Endothelial cell of umbilical vein (primary cell): Measurements from ENCODE around the gene TM2D1. TPM values are rescaled to one million over a fixed set of nuclear protein-coding genes. Genes with fewer than 3 reads are reported as not detected.
"Not testable (repeated sequence)": the region's sequence is repeated elsewhere in the genome, so short reads cannot be mapped to it uniquely, and the experiment has no call there.

Experiments used
- BruUV-seq: library from RNA; stranded (reverse); fragments of 400-500 nt; replicated peaks from 2 replicates; lab custom pipeline; 2021; lab: Mats Ljungman, UMichigan
- CTCF ChIA-PET: fragments of 300-600, 350-600 bp; sonication (Branson Sonifier 250); formaldehyde crosslinking; loops from one replicate; lab custom pipeline; 2021; ENCODE audit warnings: antibody characterized with exemption, inconsistent platforms; lab: Charles Lee
- POLR2A ChIA-PET: fragments of 300-600, 350-600 bp; sonication (Branson Sonifier 250); formaldehyde crosslinking; loops from one replicate; lab custom pipeline; 2021; ENCODE audit warnings: antibody characterized with exemption, inconsistent platforms; lab: Charles Lee
- DNase-seq: peaks from one replicate; pipeline ENCODE4 v3.0.0-alpha.2; 2011; ENCODE audit warnings: low read depth, low spot score
- FAIRE-seq: peaks from 2 replicates; lab custom pipeline; 2011; peaks lifted over from hg19 to GRCh38; lab: Jason Lieb, UNC
- H2AFZ ChIP-seq: 2 replicates; pipeline ENCODE4 v1.6.0; 2012; ENCODE audit warnings: low read depth, low read length, control low read depth, inconsistent platforms
- H3K27ac ChIP-seq: 2 replicates; pipeline ENCODE4 v1.5.1; 2011; ENCODE audit warnings: low read depth, mild to moderate bottlenecking, control low read depth, low read length, moderate library complexity; ENCODE audit not compliant: insufficient read depth
- H3K27me3 ChIP-seq, 2 experiments: 2 replicates each; pipeline versions ENCODE4 v1.6.0 to v1.6.1; 2011; ENCODE audit warnings: low read length in 2 of 2, mixed read lengths in 1 of 2; ENCODE audit not compliant: control insufficient read depth in 2 of 2, insufficient read depth in 2 of 2
- H3K36me3 ChIP-seq, 2 experiments: 2 replicates in 1 of 2; 3 replicates in 1 of 2; pipeline ENCODE4 v1.5.1; 2011; ENCODE audit warnings: low read length in 2 of 2, mild to moderate bottlenecking in 1 of 2, moderate library complexity in 1 of 2; ENCODE audit not compliant: control insufficient read depth in 2 of 2, insufficient read depth in 2 of 2; ENCODE audit errors: extremely low read depth in 1 of 2
- H3K4me1 ChIP-seq: 3 replicates; pipeline ENCODE4 v1.5.1; 2011; ENCODE audit warnings: mild to moderate bottlenecking, low read length; ENCODE audit not compliant: control insufficient read depth, insufficient read depth; ENCODE audit errors: extremely low read depth
- H3K4me2 ChIP-seq: 2 replicates; pipeline ENCODE4 v1.6.1; 2011; ENCODE audit warnings: low read length, control low read depth, mixed read lengths; ENCODE audit not compliant: insufficient read depth
- H3K4me3 ChIP-seq, 3 experiments: fragments of 200-600 bp in 1 of 3; sonication (generic), shearing (Covaris generic) in 1 of 3; replicated peaks in 1 of 3; 2 replicates each; pipeline ENCODE4 v1.5.1; 2011 to 2016; ENCODE audit warnings: control low read depth in 3 of 3, low read length in 3 of 3, mild to moderate bottlenecking in 2 of 3, inconsistent platforms in 1 of 3, low read depth in 1 of 3, moderate library complexity in 1 of 3; ENCODE audit not compliant: insufficient read depth in 1 of 3
- H3K79me2 ChIP-seq: 2 replicates; pipeline ENCODE4 v1.6.0; 2012; ENCODE audit warnings: low read length, inconsistent platforms; ENCODE audit not compliant: control insufficient read depth, insufficient read depth
- H3K9ac ChIP-seq: replicated peaks from 2 replicates; pipeline ENCODE3; 2011; ENCODE audit warnings: low read length, control low read depth; ENCODE audit not compliant: insufficient read depth; ENCODE audit errors: extremely low read depth
- H3K9me1 ChIP-seq: replicated peaks from 3 replicates; pipeline ENCODE4 v1.6.0; 2011; ENCODE audit warnings: mild to moderate bottlenecking, low read length; ENCODE audit not compliant: control insufficient read depth, insufficient read depth; ENCODE audit errors: extremely low read depth
- H3K9me3 ChIP-seq: replicated peaks from 2 replicates; pipeline ENCODE4 v1.5.1; 2012; ENCODE audit warnings: low read length, inconsistent platforms; ENCODE audit not compliant: control insufficient read depth, insufficient read depth
- H4K20me1 ChIP-seq: replicated peaks from 2 replicates; pipeline ENCODE3; 2011; ENCODE audit warnings: mild to moderate bottlenecking, low read length; ENCODE audit not compliant: control insufficient read depth, insufficient read depth; ENCODE audit errors: extremely low read depth
- EZH2 ChIP-seq: IDR thresholded peaks from 2 replicates; pipeline ENCODE4 v1.6.1; 2012; ENCODE audit warnings: borderline replicate concordance, low read depth, mild to moderate bottlenecking, moderate library complexity, low read length, inconsistent platforms; ENCODE audit not compliant: severe bottlenecking
- FOS ChIP-seq: IDR thresholded peaks from 2 replicates; pipeline ENCODE4 v1.6.1; 2011; ENCODE audit warnings: mild to moderate bottlenecking, low read length, moderate library complexity, borderline replicate concordance; ENCODE audit not compliant: insufficient read depth
- GATA2 ChIP-seq: IDR thresholded peaks from 2 replicates; pipeline ENCODE4 v1.7.0; 2011; ENCODE audit warnings: low read depth, mild to moderate bottlenecking, moderate library complexity, mixed read lengths, low read length; ENCODE audit not compliant: insufficient read length, insufficient read depth
- JUN ChIP-seq: IDR thresholded peaks from 2 replicates; pipeline ENCODE4 v1.6.1; 2011; ENCODE audit warnings: borderline replicate concordance, low read depth; ENCODE audit not compliant: insufficient read length, insufficient read depth
- MYC ChIP-seq: IDR thresholded peaks from one replicate; pipeline ENCODE4 v1.6.1; 2011; ENCODE audit warnings: mild to moderate bottlenecking, low read depth, low read length
- POLR2A ChIP-seq: IDR thresholded peaks from 2 replicates; pipeline ENCODE4 v1.6.1; 2012; ENCODE audit warnings: low read depth, mild to moderate bottlenecking, control low read depth, low read length
- POLR2AphosphoS5 ChIP-seq: IDR thresholded peaks from 2 replicates; pipeline ENCODE4 v1.6.1; 2012; ENCODE audit warnings: low read depth, mild to moderate bottlenecking, control low read depth, low read length, moderate library complexity; ENCODE audit not compliant: insufficient read depth
- dilution Hi-C: fragments of 300-500 bp; cut with MboI; formaldehyde crosslinking; loops from one replicate; pipeline ENCODE4 v1.15.0; 2019; ENCODE audit warnings: low sequenced_read_pairs; ENCODE audit not compliant: extremely low pct_ligation_motif_present
- intact Hi-C: fragments of 100-400 bp; cut with micrococcal nuclease; formaldehyde crosslinking; loops from one replicate; pipeline ENCODE4 v1.10.0; 2022
- polyA plus RNA-seq, 4 experiments: library from polyadenylated mRNA; depleted of rRNA in 3 of 4; stranded (reverse) in 3 of 4; unstranded in 1 of 4; fragments of >200 nt; gene quantifications; 2 replicates each; pipeline versions ENCODE4 v1.2.1 to v1.2.3, GENCODE V29; 2011 to 2012; ENCODE audit warnings: missing spikeins in 1 of 4
- total RNA-seq: library from RNA; stranded (reverse); gene quantifications from 2 replicates; pipeline ENCODE4 v1.2.3, GENCODE V29; 2021
- TF ChIP-seq, protein P1 (sequence below), 2 donors: IDR thresholded peaks; 1 replicate in 1 of 2; 2 replicates in 1 of 2; pipeline ENCODE4 v1.5.1; 2011; ENCODE audit warnings: low read length in 2 of 2, mild to moderate bottlenecking in 2 of 2, moderate library complexity in 2 of 2, control low read depth in 1 of 2, inconsistent platforms in 1 of 2, low read depth in 1 of 2; ENCODE audit not compliant: insufficient read depth in 1 of 2; ENCODE audit errors: extremely low read depth in 1 of 2
- TF ChIP-seq, protein P2 (sequence below): IDR thresholded peaks from 2 replicates; pipeline ENCODE4 v1.6.1; 2011; ENCODE audit not compliant: insufficient read depth, insufficient read length

Gene TM2D1
- total and polyA plus RNA-seq, 2 donors (not counting 3 experiments of a cell fraction or from before 2014, with no cell fraction given): 37.5 to 50.0 TPM

DNA sequence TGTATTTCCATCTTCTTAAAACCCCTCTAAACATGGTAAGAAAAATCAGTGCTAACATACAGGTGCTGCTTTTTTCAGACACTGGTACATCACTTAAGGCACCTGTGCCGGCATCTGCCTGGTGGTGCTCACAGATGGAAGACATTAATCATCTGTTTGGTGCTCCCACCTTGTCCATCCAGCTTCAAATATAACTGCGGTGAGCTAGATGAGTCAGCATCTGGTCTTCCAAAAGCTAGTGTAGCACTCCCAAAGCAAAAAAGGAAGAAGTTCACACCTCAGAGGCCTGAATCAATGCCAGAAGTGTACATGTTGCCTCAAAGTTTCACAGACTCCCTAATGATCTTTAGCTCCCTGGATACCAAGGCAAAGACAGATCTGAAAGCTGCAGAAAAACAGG lies 44.4 kb downstream of the TM2D1 start:
- dilution Hi-C loops: no loop called here
- H2AFZ ChIP-seq: no peak overlapping the region

DNA sequence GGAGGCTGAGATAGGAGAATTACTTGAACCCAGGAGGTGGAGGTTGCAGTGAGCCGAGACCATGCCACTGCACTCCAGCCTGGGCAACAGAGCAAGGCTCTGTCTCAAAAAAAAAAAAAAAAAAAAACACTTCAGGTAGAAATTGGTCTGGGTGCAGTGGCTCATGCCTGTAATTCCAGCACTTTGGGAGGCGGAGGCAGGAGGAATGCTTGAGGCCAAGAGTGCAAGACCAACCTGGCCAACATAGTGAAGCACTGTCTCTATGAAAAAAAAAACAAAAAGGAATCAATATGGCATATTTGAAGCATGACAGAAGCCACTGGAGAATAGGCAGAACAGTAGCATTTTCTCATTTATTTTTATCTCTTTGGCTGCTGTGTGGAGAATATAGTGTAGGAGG lies 48.1 kb downstream of the TM2D1 start:
- H3K4me2 ChIP-seq, H3K36me3 ChIP-seq, H4K20me1 ChIP-seq, H3K79me2 ChIP-seq, dilution Hi-C loops, CTCF ChIA-PET, H3K27ac ChIP-seq, H2AFZ ChIP-seq, DNase-seq, POLR2A ChIA-PET, H3K4me1 ChIP-seq, BruUV-seq, FAIRE-seq, H3K4me3 ChIP-seq, intact Hi-C loops, H3K9ac ChIP-seq, H3K9me3 ChIP-seq, H3K9me1 ChIP-seq, H3K27me3 ChIP-seq: not testable (repeated sequence)

More for the DNA sequence above, 44.4 kb downstream of the TM2D1 start:
- no peak overlapping the region for H3K4me2 ChIP-seq
- BruUV-seq: no TSS peak
- H3K4me1 ChIP-seq: no peaks in the 10 kb centered on the region
- POLR2A ChIA-PET: no interaction called here
- CTCF ChIA-PET: interaction anchor here (1.6 to 1.9 kb wide), 2 partner anchors 13 to 15 kb away, joined by 4 to 5 read pairs; no protein-coding TSS in a partner anchor
- H3K9me3 ChIP-seq: no peaks in the 10 kb centered on the region
- H3K27ac ChIP-seq: no peak overlapping the region
- no peak overlapping the region for H3K4me3 ChIP-seq
- H3K79me2 ChIP-seq: no peaks in the 10 kb centered on the region
- FAIRE-seq: no peak
- intact Hi-C loops: no loop called here
- no peak for DNase-seq
- H3K9ac ChIP-seq: no peak overlapping the region
- no peaks in the 10 kb centered on the region for H3K27me3 ChIP-seq
- H3K9me1 ChIP-seq: no peaks in the 10 kb centered on the region
- peaks cover 6 to 8% of the 10 kb centered on the region in 2 experiments for H3K36me3 ChIP-seq
- no peaks in the 10 kb centered on the region for H4K20me1 ChIP-seq
- TF ChIP-seq JUN (no peak), GATA2 (no peak), POLR2AphosphoS5 (no peak), POLR2A (no peak), FOS (no peak), EZH2 (no peak), MYC (no peak)
- TF ChIP-seq, protein P1, sequence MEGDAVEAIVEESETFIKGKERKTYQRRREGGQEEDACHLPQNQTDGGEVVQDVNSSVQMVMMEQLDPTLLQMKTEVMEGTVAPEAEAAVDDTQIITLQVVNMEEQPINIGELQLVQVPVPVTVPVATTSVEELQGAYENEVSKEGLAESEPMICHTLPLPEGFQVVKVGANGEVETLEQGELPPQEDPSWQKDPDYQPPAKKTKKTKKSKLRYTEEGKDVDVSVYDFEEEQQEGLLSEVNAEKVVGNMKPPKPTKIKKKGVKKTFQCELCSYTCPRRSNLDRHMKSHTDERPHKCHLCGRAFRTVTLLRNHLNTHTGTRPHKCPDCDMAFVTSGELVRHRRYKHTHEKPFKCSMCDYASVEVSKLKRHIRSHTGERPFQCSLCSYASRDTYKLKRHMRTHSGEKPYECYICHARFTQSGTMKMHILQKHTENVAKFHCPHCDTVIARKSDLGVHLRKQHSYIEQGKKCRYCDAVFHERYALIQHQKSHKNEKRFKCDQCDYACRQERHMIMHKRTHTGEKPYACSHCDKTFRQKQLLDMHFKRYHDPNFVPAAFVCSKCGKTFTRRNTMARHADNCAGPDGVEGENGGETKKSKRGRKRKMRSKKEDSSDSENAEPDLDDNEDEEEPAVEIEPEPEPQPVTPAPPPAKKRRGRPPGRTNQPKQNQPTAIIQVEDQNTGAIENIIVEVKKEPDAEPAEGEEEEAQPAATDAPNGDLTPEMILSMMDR (IDR thresholded peaks at IDR 0.05; ENCODE audit: extremely low read depth in 1 of 2, insufficient read depth in 1 of 2, low read depth in 1 of 2, low read length in 2 of 2): no peak
- TF ChIP-seq, protein P2, sequence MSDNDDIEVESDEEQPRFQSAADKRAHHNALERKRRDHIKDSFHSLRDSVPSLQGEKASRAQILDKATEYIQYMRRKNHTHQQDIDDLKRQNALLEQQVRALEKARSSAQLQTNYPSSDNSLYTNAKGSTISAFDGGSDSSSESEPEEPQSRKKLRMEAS: no peak
